ENCODE results near the gene FBXL17. TPM values are rescaled to one million over a fixed set of nuclear protein-coding genes. Genes with fewer than 3 reads are reported as not detected.

Gene FBXL17
- total and polyA plus RNA-seq, 9 of the 15 experiments (the other 6 are each of a cell fraction or from before 2014, with no cell fraction given), result 0.32 to 5.4 (median 1.8) TPM

GRCh38 chr5:108344103-108344822 lies 37.6 kb downstream of the FBXL17 start:
- POLR2A ChIA-PET, result interaction anchor here (0.7 to 1.2 kb wide), 2 partner anchors 46 to 85 kb away, joined by 3 read pairs; no protein-coding TSS in a partner anchor
- no TSS peak for BruUV-seq (replicated peaks)
- Histone ChIP-seq H3K27me3 (ENCODE audit: control insufficient read depth in 2 of 2, insufficient read depth in 2 of 2, low read length in 2 of 2) (no peaks in the 10 kb centered on the region), H3K79me2 (ENCODE audit: control insufficient read depth, insufficient read depth, low read length) (no peaks in the 10 kb centered on the region), H3K9me3 (replicated peaks; ENCODE audit: control insufficient read depth, insufficient read depth, low read depth, low read length) (no peaks in the 10 kb centered on the region), H3K27ac (ENCODE audit: extremely low read depth, low read depth, low read length) (no peak overlapping the region), H3K4me2 (ENCODE audit: insufficient read depth, low read length) (no peak overlapping the region), H3K9me1 (ENCODE audit: control insufficient read depth, insufficient read depth, low read length) (no peaks in the 10 kb centered on the region), H2AFZ (ENCODE audit: low read depth, low read length) (no peak overlapping the region), H4K20me1 (replicated peaks; ENCODE audit: control insufficient read depth, insufficient read depth, low read length) (no peaks in the 10 kb centered on the region), H3K36me3 (ENCODE audit: control insufficient read depth, insufficient read depth, low read length) (no peaks in the 10 kb centered on the region), H3K4me1 (replicated peaks in 1 of 2; ENCODE audit: control insufficient read depth in 2 of 2, insufficient read depth in 2 of 2, low read length in 2 of 2) (no peaks in the 10 kb centered on the region), H3K9ac (ENCODE audit: insufficient read depth in 1 of 2, low read depth in 2 of 2, low read length in 2 of 2) (no peak overlapping the region), H3K4me3 (no peak overlapping the region)
- no peak for ATAC-seq
- FAIRE-seq, result no peak
- CTCF ChIA-PET (ENCODE audit: low intra/inter-chr PET ratio), result interaction anchor here (1.3 to 2.2 kb wide), 2 partner anchors 82 to 83 kb away, joined by 3 to 6 read pairs; no protein-coding TSS in a partner anchor
- DNase-seq (ENCODE audit: extremely low read depth in 1 of 4, low spot score in 3 of 4), result no peak
- in situ Hi-C loops (cut with MboI) (no loop called here), intact Hi-C loops (cut with micrococcal nuclease) (loop anchor here (10.0 kb wide), 2 partner anchors 199 to 669 kb away; partner anchors contain the start of gene EFNA5)
- TF ChIP-seq NRF1 (conservative IDR thresholded peaks at IDR 0.05 in 1 of 2, IDR thresholded peaks at IDR 0.05 in 1 of 2), result no peak
- no peak for TF ChIP-seq PPARD (CRISPR knock-in tag; IDR thresholded peaks at IDR 0.05)
- no peak for TF ChIP-seq JUNB (CRISPR knock-in tag; conservative IDR thresholded peaks at IDR 0.05)
- no peak for TF ChIP-seq SNIP1 (IDR thresholded peaks at IDR 0.05; ENCODE audit: low read depth)
- no peak for TF ChIP-seq ZHX1 (conservative IDR thresholded peaks at IDR 0.05; ENCODE audit: low read length)
- no peak for TF ChIP-seq FOXJ3 (CRISPR knock-in tag; IDR thresholded peaks at IDR 0.05)
- TF ChIP-seq NCOR1 (IDR thresholded peaks at IDR 0.05), result no peak
- WGBS (ENCODE audit: insufficient coverage, low coverage, missing lambda C conversion rate), result 17% methylated on average over 5 of the region's 5 CpGs

Data from K562 (cell line).